Breast epithelium (tissue), 4 donors: ENCODE data around the gene CCDC3. TPM values are rescaled to one million over a fixed set of nuclear protein-coding genes. Genes with fewer than 3 reads are reported as not detected.

Source experiments
- DNase-seq, 2 donors: peaks; one replicate each; pipeline ENCODE4 v3.0.0-alpha.2; 2019; ENCODE audit warnings: low spot score in 2 of 2
- H3K27ac ChIP-seq, 2 donors: fragments of 200-600 bp; sonication (generic) in 1 of 2; one replicate each; pipeline ENCODE4 v1.5.1; 2016 to 2019; ENCODE audit warnings: mild to moderate bottlenecking in 1 of 2
- H3K27me3 ChIP-seq, 2 donors: fragments of 200-600 bp; sonication (generic) in 1 of 2; one replicate each; pipeline versions ENCODE4 v1.5.1 to v1.6.0; 2017 to 2019; ENCODE audit warnings: control low read depth in 1 of 2, mild to moderate bottlenecking in 1 of 2
- H3K36me3 ChIP-seq: fragments of 200-600 bp; one replicate; pipeline ENCODE4 v1.5.1; 2019
- H3K4me1 ChIP-seq, 2 donors: fragments of 200-600 bp; sonication (generic); one replicate each; pipeline ENCODE4 v1.5.1; 2016 to 2019; ENCODE audit warnings: control low read depth in 1 of 2
- H3K4me3 ChIP-seq, 3 donors: fragments of 200-600 bp; sonication (generic); 1 replicate in 2 of 3; 2 replicates in 1 of 3; pipeline ENCODE4 v1.5.1; 2016 to 2019; ENCODE audit warnings: mild to moderate bottlenecking in 3 of 3, moderate library complexity in 2 of 3
- H3K9me3 ChIP-seq, 2 donors: fragments of 200-600 bp; sonication (generic) in 1 of 2; one replicate each; pipeline ENCODE4 v1.5.1; 2016 to 2019; ENCODE audit warnings: control low read depth in 1 of 2
- CTCF ChIP-seq, 3 donors: fragments of 450-650 bp; IDR thresholded peaks; one replicate each; pipeline ENCODE4 v1.5.1; 2016 to 2017; ENCODE audit warnings: antibody characterized with exemption in 3 of 3, mild to moderate bottlenecking in 3 of 3, moderate library complexity in 3 of 3
- POLR2A ChIP-seq: fragments of 450-650 bp; IDR thresholded peaks from one replicate; pipeline ENCODE4 v1.6.1; 2016; ENCODE audit warnings: antibody characterized with exemption, mild to moderate bottlenecking, moderate library complexity
- POLR2AphosphoS5 ChIP-seq, 3 donors: sonication (generic); formaldehyde crosslinking; IDR thresholded peaks; one replicate each; pipeline ENCODE4 v1.6.1; 2017; ENCODE audit warnings: antibody characterized with exemption in 3 of 3
- intact Hi-C: fragments of 100-400 bp; cut with DNase I; formaldehyde crosslinking; loops from one replicate; pipeline ENCODE4 v1.15.1; 2023; ENCODE audit warnings: low total_unique reads
- total RNA-seq, 3 donors: library from RNA; depleted of rRNA; stranded (reverse); fragments of >200 nt; gene quantifications; one replicate each; pipeline ENCODE4 v1.1.0, GENCODE V29; 2016

CCDC3 gene
- total RNA-seq, 3 donors from 2014 or later, result 8.2 to 13.0 (median 9.8) TPM

- Histone ChIP-seq H3K36me3 (no peaks in the 10 kb centered on the region), H3K9me3 (no peaks in the 10 kb centered on the region), H3K27me3 (peaks cover 0 to 15% of the 10 kb centered on the region in 2 donors), H3K4me1 (no peaks in the 10 kb centered on the region), H3K27ac (no peak overlapping the region), H3K4me3 (no peak overlapping the region)
- TF ChIP-seq POLR2AphosphoS5 (IDR thresholded peaks at IDR 0.05) (no peak), POLR2A (no peak), CTCF (IDR thresholded peaks at IDR 0.05) (no peak)
- intact Hi-C loops, result no loop called here
- DNase-seq, result no peak
Measured at GRCh38 chr10:13003004-13003403, 1.5 kb upstream of the CCDC3 start.

GRCh38 chr10:13001887-13002212 is 337 bp upstream of the CCDC3 start:
- Histone ChIP-seq H3K4me3 (peak overlapping the region; percentile 50 to 72 (median 53)), H3K27me3 (peaks cover 0 to 15% of the 10 kb centered on the region in 2 donors), H3K27ac (no peak overlapping the region), H3K36me3 (no peaks in the 10 kb centered on the region), H3K9me3 (no peaks in the 10 kb centered on the region), H3K4me1 (no peaks in the 10 kb centered on the region)
- DNase-seq, result no peak
- intact Hi-C loops, result no loop called here
- TF ChIP-seq POLR2A (no peak), POLR2AphosphoS5 (IDR thresholded peaks at IDR 0.05) (no peak), CTCF (IDR thresholded peaks at IDR 0.05) (no peak)

- H3K27ac ChIP-seq, result no peak overlapping the region
- no peaks in the 10 kb centered on the region for H3K9me3 ChIP-seq
- no peak for TF ChIP-seq POLR2A
- TF ChIP-seq POLR2AphosphoS5 (IDR thresholded peaks at IDR 0.05), result no peak
- TF ChIP-seq CTCF (IDR thresholded peaks at IDR 0.05), result no peak
- no peaks in the 10 kb centered on the region for H3K4me1 ChIP-seq
- no peaks in the 10 kb centered on the region for H3K36me3 ChIP-seq
- intact Hi-C loops, result no loop called here
- peaks cover 0 to 15% of the 10 kb centered on the region in 2 donors for H3K27me3 ChIP-seq
- DNase-seq, result no peak
- peak overlapping the region; percentile 50 to 72 (median 53) for H3K4me3 ChIP-seq
Measured at GRCh38 chr10:13000431-13000830, 1.1 kb downstream of the CCDC3 start.

- H3K27me3 ChIP-seq, result peaks cover 0 to 15% of the 10 kb centered on the region in 2 donors
- H3K27ac ChIP-seq, result no peak overlapping the region
- no peaks in the 10 kb centered on the region for H3K36me3 ChIP-seq
- no peak for DNase-seq
- H3K4me3 ChIP-seq, result peak overlapping the region in 1 of 3 donors; percentile 53
- intact Hi-C loops, result no loop called here
- no peaks in the 10 kb centered on the region for H3K9me3 ChIP-seq
- no peaks in the 10 kb centered on the region for H3K4me1 ChIP-seq
- TF ChIP-seq POLR2AphosphoS5 (IDR thresholded peaks at IDR 0.05), result no peak
- TF ChIP-seq POLR2A, result no peak
- no peak for TF ChIP-seq CTCF (IDR thresholded peaks at IDR 0.05)
Measured at GRCh38 chr10:12999849-13000248, 1.7 kb downstream of the CCDC3 start.

- Histone ChIP-seq H3K36me3 (no peaks in the 10 kb centered on the region), H3K4me1 (no peaks in the 10 kb centered on the region), H3K9me3 (no peaks in the 10 kb centered on the region), H3K27me3 (peaks cover 0 to 3% of the 10 kb centered on the region in 2 donors), H3K27ac (no peak overlapping the region), H3K4me3 (no peak overlapping the region)
- intact Hi-C loops, result no loop called here
- DNase-seq, result no peak
- TF ChIP-seq POLR2AphosphoS5 (IDR thresholded peaks at IDR 0.05), result no peak
- no peak for TF ChIP-seq POLR2A
- no peak for TF ChIP-seq CTCF (IDR thresholded peaks at IDR 0.05)
Measured at GRCh38 chr10:12995425-12995861, 6.1 kb downstream of the CCDC3 start.
